Progenitor cell of endocrine pancreas (in vitro differentiated cells): ENCODE results near the gene ADH1C. TPM values are rescaled to one million over a fixed set of nuclear protein-coding genes. Genes with fewer than 3 reads are reported as not detected.

Experiments used
- DNase-seq: peaks from one replicate; pipeline ENCODE4 v3.0.0; 2021; ENCODE audit warnings: low spot score; ENCODE audit not compliant: unreplicated experiment
- H3K27ac Mint-ChIP-seq: 2 replicates; pipeline ENCODE4 v1.8.0; 2021; ENCODE audit warnings: mild to moderate bottlenecking, moderate library complexity, mixed read lengths
- H3K27me3 Mint-ChIP-seq: 2 replicates; pipeline ENCODE4 v1.8.0; 2021; ENCODE audit warnings: mixed read lengths
- H3K36me3 Mint-ChIP-seq: 2 replicates; pipeline ENCODE4 v1.8.0; 2022; ENCODE audit warnings: mixed read lengths; ENCODE audit not compliant: insufficient read depth
- H3K4me1 Mint-ChIP-seq: 2 replicates; pipeline ENCODE4 v1.8.0; 2021; ENCODE audit warnings: low read depth, mixed read lengths
- H3K4me3 Mint-ChIP-seq: 2 replicates; pipeline ENCODE4 v1.8.0; 2021; ENCODE audit warnings: low read depth, mild to moderate bottlenecking, moderate library complexity, mixed read lengths
- H3K9me3 Mint-ChIP-seq: 2 replicates; pipeline ENCODE4 v1.8.0; 2021; ENCODE audit warnings: low read depth, mixed read lengths
- total RNA-seq: library from RNA; stranded (reverse); gene quantifications from 2 replicates; pipeline ENCODE4 v1.2.1, GENCODE V29; 2021
- TF ChIP-seq, protein P1 (sequence below): fragments of 200-600 bp; sonication (generic); IDR thresholded peaks from one replicate; pipeline ENCODE4 v1.5.0; 2021; ENCODE audit warnings: antibody characterized with exemption, mild to moderate bottlenecking; ENCODE audit not compliant: unreplicated experiment

The ADH1C gene
- total RNA-seq, 1 donor from 2014 or later: 3.3 TPM

DNA sequence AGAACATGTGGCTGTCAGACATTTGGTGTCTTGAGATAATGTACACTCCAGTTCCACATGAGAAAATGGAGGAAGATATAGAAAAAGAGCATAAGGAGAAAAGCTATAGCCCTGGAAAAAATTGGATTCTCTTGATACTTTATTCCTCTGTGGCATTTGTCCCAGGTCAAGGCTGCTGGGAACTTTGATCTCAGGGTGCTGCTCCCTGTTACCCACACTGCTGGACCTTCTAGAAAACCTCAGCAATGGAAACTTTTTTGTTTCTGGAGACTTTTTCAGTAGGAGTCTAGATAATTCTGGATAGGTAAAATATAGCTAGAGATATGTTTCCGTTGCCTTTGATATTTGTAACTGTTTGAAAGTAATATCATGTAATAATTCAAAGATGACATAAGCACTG lies 11.1 kb downstream of the ADH1C start:
- H3K36me3 Mint-ChIP-seq: no peaks in the 10 kb centered on the region
- TF ChIP-seq, protein P1, sequence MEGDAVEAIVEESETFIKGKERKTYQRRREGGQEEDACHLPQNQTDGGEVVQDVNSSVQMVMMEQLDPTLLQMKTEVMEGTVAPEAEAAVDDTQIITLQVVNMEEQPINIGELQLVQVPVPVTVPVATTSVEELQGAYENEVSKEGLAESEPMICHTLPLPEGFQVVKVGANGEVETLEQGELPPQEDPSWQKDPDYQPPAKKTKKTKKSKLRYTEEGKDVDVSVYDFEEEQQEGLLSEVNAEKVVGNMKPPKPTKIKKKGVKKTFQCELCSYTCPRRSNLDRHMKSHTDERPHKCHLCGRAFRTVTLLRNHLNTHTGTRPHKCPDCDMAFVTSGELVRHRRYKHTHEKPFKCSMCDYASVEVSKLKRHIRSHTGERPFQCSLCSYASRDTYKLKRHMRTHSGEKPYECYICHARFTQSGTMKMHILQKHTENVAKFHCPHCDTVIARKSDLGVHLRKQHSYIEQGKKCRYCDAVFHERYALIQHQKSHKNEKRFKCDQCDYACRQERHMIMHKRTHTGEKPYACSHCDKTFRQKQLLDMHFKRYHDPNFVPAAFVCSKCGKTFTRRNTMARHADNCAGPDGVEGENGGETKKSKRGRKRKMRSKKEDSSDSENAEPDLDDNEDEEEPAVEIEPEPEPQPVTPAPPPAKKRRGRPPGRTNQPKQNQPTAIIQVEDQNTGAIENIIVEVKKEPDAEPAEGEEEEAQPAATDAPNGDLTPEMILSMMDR: no peak
- no peak for DNase-seq
- no peaks in the 10 kb centered on the region for H3K9me3 Mint-ChIP-seq
- H3K4me3 Mint-ChIP-seq: no peak overlapping the region
- no peak overlapping the region for H3K27ac Mint-ChIP-seq
- H3K4me1 Mint-ChIP-seq: no peaks in the 10 kb centered on the region
- H3K27me3 Mint-ChIP-seq: peaks cover 41% of the 10 kb centered on the region

DNA sequence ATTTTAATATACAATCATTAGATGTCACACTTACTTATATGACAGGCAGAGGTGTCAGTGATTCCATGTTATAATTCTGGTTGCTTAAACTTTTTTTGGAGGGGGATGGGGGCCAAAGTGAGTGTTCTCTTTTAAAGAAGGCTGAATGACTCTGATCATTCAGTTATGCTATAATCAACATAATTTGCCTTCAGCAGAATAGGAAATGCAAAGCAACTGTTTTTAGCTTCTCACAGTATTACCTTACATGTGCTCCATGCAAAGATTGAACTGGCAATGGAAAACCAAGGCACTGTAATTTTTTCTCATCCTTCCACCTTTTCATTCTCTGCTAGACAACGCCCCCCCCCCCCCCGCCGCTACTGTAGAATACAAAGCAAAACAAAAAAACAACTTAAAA lies 13.4 kb downstream of the ADH1C start:
- H3K9me3 Mint-ChIP-seq: no peaks in the 10 kb centered on the region
- H3K27me3 Mint-ChIP-seq: peaks cover 50% of the 10 kb centered on the region
- H3K4me3 Mint-ChIP-seq: no peak overlapping the region
- no peaks in the 10 kb centered on the region for H3K36me3 Mint-ChIP-seq
- no peaks in the 10 kb centered on the region for H3K4me1 Mint-ChIP-seq
- TF ChIP-seq, protein P1: no peak
- DNase-seq: no peak
- H3K27ac Mint-ChIP-seq: no peak overlapping the region

DNA sequence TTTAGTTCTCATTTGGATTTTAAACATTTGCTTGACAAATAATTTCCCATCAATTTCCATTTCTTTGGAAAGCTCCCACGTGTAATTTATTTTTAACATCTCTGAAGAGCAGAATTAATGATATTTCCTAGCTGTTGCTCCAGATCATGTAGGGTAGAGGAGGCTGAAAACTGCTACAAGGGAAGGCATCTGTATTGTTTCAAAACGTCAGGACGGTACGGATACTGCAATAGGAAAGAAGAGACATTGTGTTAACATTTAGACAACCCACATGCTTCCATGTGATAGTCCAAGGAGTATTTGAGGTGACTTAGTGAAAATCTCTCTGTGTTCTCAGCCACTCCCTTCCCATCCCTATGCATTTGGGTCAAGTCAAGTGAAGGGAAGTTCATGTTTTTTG lies 16.0 kb downstream of the ADH1C start:
- H3K9me3 Mint-ChIP-seq: no peaks in the 10 kb centered on the region
- no peaks in the 10 kb centered on the region for H3K36me3 Mint-ChIP-seq
- peaks cover 55% of the 10 kb centered on the region for H3K27me3 Mint-ChIP-seq

DNA sequence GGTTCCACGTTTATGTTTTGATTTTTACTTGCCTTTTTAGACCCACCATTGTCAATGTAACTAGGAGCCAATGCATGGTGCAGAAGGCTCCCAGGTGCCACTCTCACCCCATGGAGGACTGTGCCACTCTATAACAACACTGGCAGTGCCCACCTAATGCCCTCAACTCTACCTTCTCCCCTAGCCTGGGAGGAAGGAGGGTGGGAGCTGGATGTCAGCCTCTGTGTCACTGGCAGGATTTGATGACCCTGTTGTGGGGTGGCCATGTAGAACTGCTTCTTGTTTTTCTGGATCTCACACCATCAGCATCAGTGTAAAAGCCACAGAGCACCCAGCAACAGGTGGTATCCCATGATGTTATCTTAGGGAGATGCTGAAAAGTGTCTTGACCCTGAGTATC lies 17.7 kb downstream of the ADH1C start:
- TF ChIP-seq, protein P1: no peak
- peaks cover 3% of the 10 kb centered on the region for H3K4me1 Mint-ChIP-seq
- DNase-seq: no peak
- no peaks in the 10 kb centered on the region for H3K9me3 Mint-ChIP-seq
- H3K4me3 Mint-ChIP-seq: no peak overlapping the region
- no peak overlapping the region for H3K27ac Mint-ChIP-seq
- H3K27me3 Mint-ChIP-seq: peaks cover 46% of the 10 kb centered on the region
- H3K36me3 Mint-ChIP-seq: no peaks in the 10 kb centered on the region

More for the DNA sequence above, 16.0 kb downstream of the ADH1C start:
- H3K27ac Mint-ChIP-seq: no peak overlapping the region
- no peak for DNase-seq
- H3K4me1 Mint-ChIP-seq: peaks cover 3% of the 10 kb centered on the region
- TF ChIP-seq, protein P1: no peak
- H3K4me3 Mint-ChIP-seq: no peak overlapping the region

DNA sequence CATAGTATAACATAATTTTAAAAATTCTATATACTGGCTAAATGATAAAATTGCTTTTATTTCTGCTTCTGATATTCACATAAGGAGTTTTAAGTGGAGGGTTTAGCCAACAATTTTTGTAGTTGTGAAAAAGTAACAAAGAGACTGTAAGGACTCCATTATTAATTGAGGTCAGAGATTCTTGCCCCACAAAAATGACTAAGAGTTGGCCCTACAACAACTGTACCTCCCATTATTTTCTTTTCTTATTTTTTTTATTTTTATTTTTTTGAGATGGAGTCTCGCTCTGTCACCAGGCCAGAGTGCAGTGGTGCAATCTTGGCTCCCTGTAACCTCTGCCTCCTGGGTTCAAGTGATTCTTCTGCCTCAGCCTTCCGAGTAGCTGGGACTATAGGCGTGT lies 21.9 kb downstream of the ADH1C start:
- H3K27me3 Mint-ChIP-seq: peaks cover 22% of the 10 kb centered on the region
- H3K9me3 Mint-ChIP-seq: peaks cover 16% of the 10 kb centered on the region
- H3K36me3 Mint-ChIP-seq: no peaks in the 10 kb centered on the region
- DNase-seq: no peak
- TF ChIP-seq, protein P1: no peak
- no peak overlapping the region for H3K4me3 Mint-ChIP-seq
- H3K4me1 Mint-ChIP-seq: peaks cover 3% of the 10 kb centered on the region
- no peak overlapping the region for H3K27ac Mint-ChIP-seq
